Measurements from ENCODE around the gene LRWD1.

DNA sequence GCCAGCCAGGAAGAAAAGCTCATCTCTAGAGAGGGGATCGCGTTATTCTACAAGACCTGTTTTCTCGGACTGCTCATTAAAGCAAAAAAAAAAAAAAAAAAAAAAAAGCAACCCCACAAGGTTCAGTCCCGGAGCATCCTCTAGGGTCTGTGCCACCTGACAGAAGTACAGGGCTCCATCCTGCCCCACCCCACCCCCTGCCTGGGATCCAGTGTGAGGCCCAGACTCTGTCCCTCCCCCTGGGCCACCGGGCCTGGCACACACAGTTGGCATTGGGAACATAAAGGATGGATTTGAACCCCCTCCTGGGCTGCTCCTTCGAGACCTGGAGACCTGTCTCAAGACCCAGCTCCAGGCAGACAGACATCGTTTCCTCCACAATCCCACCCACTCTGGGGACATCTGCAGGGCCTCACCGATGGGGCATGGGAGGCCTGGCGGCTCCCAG, 30.7 kb upstream of the LRWD1 start:
- TF ChIP-seq, protein P1, sequence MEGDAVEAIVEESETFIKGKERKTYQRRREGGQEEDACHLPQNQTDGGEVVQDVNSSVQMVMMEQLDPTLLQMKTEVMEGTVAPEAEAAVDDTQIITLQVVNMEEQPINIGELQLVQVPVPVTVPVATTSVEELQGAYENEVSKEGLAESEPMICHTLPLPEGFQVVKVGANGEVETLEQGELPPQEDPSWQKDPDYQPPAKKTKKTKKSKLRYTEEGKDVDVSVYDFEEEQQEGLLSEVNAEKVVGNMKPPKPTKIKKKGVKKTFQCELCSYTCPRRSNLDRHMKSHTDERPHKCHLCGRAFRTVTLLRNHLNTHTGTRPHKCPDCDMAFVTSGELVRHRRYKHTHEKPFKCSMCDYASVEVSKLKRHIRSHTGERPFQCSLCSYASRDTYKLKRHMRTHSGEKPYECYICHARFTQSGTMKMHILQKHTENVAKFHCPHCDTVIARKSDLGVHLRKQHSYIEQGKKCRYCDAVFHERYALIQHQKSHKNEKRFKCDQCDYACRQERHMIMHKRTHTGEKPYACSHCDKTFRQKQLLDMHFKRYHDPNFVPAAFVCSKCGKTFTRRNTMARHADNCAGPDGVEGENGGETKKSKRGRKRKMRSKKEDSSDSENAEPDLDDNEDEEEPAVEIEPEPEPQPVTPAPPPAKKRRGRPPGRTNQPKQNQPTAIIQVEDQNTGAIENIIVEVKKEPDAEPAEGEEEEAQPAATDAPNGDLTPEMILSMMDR (IDR thresholded peaks at IDR 0.05), result no peak
- TF ChIP-seq POLR2A (IDR thresholded peaks at IDR 0.05) (no peak), POLR2AphosphoS5 (IDR thresholded peaks at IDR 0.05) (no peak)
